Measurements from ENCODE around the gene RBFA.

GRCh38 chr18:79989195-79989497 lies 45.1 kb upstream of the RBFA start:
- TF ChIP-seq CTCF (IDR thresholded peaks at IDR 0.05): no peak
- no peak for TF ChIP-seq ZFX (IDR thresholded peaks at IDR 0.05; ENCODE audit: borderline replicate concordance)

Measured in 22Rv1 (cell line).